ENCODE data around the gene SLC9A4.

SLC9A4 gene

DNA sequence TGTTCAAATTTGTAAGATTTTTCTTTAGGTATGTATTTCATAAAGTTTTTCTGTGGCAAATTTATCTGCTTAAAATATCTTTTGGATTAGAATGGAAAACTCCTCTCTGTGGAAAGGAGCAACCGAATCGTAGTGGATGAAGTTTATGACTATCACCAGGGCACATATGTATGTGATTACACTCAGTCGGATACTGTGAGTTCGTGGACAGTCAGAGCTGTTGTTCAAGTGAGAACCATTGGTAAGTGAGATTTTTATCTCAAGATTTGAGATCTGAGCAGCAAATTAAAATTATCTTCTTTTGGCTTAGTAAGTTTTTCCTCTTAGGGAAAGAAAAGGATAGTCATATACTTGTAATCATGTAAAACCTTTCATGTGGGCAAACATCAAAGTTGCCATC is 35.9 kb upstream of the SLC9A4 start:
- no peak overlapping the region for H3K4me3 ChIP-seq (ENCODE audit: low read length)
- no peak overlapping the region for H3K9ac ChIP-seq (ENCODE audit: low read depth, low read length)
- H3K9me3 ChIP-seq (ENCODE audit: insufficient read depth, low read depth, low read length): no peaks in the 10 kb centered on the region
- H3K4me1 ChIP-seq (ENCODE audit: insufficient read depth, low read length): no peaks in the 10 kb centered on the region
- no peaks in the 10 kb centered on the region for H3K36me3 ChIP-seq (ENCODE audit: insufficient read depth, low read depth, low read length)
- no peaks in the 10 kb centered on the region for H3K27me3 ChIP-seq (ENCODE audit: insufficient read depth, low read length)
- H3K27ac ChIP-seq (ENCODE audit: low read length): no peak overlapping the region

DNA sequence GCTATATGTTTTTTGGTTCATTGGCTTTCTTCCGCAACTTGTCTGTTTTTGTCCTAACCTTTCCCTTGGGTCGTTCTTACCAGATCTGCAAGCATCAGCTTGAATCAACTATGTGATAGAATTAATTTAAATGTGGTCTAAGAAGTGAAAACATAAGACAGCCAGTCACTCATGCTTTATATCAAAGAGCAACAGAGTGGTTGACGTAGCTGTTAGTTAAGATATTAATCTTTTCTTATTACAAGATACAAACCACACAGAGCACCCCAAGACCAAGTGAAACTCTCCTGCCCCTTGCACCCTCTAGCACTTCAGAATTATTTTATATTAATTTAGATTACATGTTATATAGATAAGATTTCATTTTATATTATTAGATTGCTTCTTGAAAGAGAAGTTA is 34.9 kb upstream of the SLC9A4 start:
- Histone ChIP-seq H3K9ac (ENCODE audit: low read depth, low read length) (no peak overlapping the region), H3K4me3 (ENCODE audit: low read length) (no peak overlapping the region), H3K36me3 (ENCODE audit: insufficient read depth, low read depth, low read length) (no peaks in the 10 kb centered on the region), H3K27ac (ENCODE audit: low read length) (no peak overlapping the region), H3K9me3 (ENCODE audit: insufficient read depth, low read depth, low read length) (no peaks in the 10 kb centered on the region), H3K27me3 (ENCODE audit: insufficient read depth, low read length) (no peaks in the 10 kb centered on the region), H3K4me1 (ENCODE audit: insufficient read depth, low read length) (no peaks in the 10 kb centered on the region)

DNA sequence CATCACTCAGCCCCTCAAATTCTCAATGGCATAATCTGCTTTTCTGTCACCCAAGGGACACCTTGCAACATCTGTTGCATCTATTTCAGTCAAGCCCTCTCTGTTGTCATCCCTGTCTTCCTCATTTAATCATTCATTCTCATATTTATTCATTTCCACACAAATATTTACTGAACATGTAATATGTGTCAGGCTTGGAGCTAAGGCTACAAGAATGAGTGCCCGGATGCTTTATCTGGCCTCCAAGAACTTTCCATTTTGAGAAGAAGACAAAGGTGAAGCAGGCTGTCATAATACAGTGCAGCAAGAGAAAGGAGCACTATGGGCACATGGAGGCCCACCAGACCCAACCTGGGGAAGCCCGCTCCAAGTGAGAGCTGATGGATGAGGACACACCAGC is 34.4 kb upstream of the SLC9A4 start:
- Histone ChIP-seq H3K9ac (ENCODE audit: low read depth, low read length) (no peak overlapping the region), H3K36me3 (ENCODE audit: insufficient read depth, low read depth, low read length) (no peaks in the 10 kb centered on the region), H3K4me1 (ENCODE audit: insufficient read depth, low read length) (no peaks in the 10 kb centered on the region), H3K27me3 (ENCODE audit: insufficient read depth, low read length) (no peaks in the 10 kb centered on the region), H3K9me3 (ENCODE audit: insufficient read depth, low read depth, low read length) (no peaks in the 10 kb centered on the region), H3K27ac (ENCODE audit: low read length) (no peak overlapping the region), H3K4me3 (ENCODE audit: low read length) (no peak overlapping the region)

DNA sequence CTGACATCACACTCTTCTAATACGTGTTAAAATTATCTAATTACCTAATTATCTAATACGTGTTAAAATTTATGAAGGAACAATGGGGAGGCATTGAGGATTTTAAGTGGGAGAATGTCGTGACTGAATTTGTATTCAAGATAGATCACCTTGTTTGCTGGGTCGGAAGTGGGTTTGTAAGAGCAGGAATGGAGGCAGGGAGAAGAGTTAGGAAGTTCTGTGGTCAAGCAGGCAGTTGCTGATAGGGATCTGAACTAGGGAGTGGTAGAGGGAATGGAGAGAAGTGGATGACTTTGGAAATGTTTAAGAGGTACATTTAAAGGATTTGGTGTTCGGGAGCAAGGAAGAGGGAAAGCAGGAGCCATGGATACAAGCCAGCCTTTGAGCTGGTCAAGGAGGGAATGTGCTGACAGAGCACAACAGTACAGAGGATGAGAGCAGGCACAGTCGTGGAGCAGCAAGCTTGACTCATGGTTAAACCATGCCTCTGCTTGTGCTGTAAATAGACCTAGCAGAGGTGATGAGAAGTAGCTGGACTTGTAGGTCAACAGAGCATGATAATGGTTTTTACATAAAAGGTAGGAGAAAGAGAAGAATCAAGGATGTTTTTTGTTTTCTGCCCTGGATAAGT is 33.8 kb upstream of the SLC9A4 start:
- no peaks in the 10 kb centered on the region for H3K4me1 ChIP-seq (ENCODE audit: insufficient read depth, low read length)
- no peak overlapping the region for H3K4me3 ChIP-seq (ENCODE audit: low read length)
- H3K27me3 ChIP-seq (ENCODE audit: insufficient read depth, low read length): no peaks in the 10 kb centered on the region

DNA sequence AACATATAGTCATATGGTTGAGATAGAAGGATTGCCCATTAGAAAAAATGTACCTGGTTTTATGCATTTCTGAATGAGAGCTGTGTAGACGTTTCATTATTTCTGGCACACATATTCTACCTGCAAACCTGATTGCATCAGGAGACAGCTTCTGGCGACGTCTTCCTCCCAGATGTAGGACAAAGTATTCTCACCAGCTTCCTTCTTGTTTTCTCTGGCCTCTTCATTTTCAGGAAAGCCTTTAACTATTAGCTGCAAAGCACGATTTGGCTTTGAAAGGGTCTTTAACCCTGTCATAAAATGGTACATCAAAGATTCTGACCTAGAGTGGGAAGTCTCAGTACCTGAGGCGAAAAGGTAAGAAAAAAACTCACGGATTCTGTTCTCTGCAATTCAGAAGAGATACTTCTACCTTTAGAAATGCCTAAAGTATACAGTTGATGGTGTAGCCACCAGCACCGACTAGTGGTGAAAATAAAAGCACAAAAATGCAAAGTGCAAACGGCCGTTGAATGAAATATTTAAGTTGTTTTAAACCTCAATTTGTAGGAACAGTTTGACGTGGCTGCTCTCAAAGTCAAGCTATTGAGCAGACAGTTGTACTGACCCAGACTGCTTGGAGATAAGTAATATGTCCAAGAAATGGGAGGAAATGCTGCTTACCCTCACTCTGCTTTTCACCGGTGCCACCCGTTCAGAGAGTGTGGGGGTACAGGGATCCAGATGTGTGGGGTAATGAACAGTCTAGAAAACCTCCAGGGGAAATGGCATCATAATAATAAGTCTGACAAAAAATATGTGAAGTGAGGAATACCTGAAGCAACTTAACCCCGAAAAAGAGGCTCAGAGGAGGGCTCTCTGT is 29.8 kb upstream of the SLC9A4 start:
- no peak overlapping the region for H3K9ac ChIP-seq (ENCODE audit: low read depth, low read length)
- H3K27ac ChIP-seq (ENCODE audit: low read length): no peak overlapping the region
- H3K4me3 ChIP-seq (ENCODE audit: low read length): no peak overlapping the region
- no peaks in the 10 kb centered on the region for H3K9me3 ChIP-seq (ENCODE audit: insufficient read depth, low read depth, low read length)
- no peaks in the 10 kb centered on the region for H3K36me3 ChIP-seq (ENCODE audit: insufficient read depth, low read depth, low read length)
- no peaks in the 10 kb centered on the region for H3K4me1 ChIP-seq (ENCODE audit: insufficient read depth, low read length)
- H3K27me3 ChIP-seq (ENCODE audit: insufficient read depth, low read length): no peaks in the 10 kb centered on the region

More for the DNA sequence above, 33.8 kb upstream of the SLC9A4 start:
- no peaks in the 10 kb centered on the region for H3K36me3 ChIP-seq (ENCODE audit: insufficient read depth, low read depth, low read length)
- no peaks in the 10 kb centered on the region for H3K9me3 ChIP-seq (ENCODE audit: insufficient read depth, low read depth, low read length)
- H3K27ac ChIP-seq (ENCODE audit: low read length): no peak overlapping the region
- H3K9ac ChIP-seq (ENCODE audit: low read depth, low read length): no peak overlapping the region

DNA sequence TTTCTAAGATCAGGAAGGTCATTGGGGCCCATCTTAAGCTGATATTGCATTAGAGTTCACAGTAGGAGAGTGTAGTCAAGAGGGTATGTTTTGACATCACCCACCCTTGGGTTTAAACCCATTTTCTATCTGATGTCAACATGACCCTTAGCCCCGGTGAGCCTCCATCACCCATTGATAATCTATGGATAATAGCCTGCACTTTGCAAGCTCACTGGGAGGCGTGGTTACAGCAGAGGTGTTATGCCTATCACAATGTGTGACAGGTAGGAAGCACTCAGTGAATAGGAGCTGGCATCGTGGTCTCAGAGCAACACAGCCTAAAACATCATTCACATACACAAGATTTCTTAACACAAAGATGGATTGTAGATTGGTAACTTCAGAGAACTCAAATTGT is 28.8 kb upstream of the SLC9A4 start:
- Histone ChIP-seq H3K4me1 (ENCODE audit: insufficient read depth, low read length) (no peaks in the 10 kb centered on the region), H3K27me3 (ENCODE audit: insufficient read depth, low read length) (no peaks in the 10 kb centered on the region), H3K4me3 (ENCODE audit: low read length) (no peak overlapping the region), H3K9ac (ENCODE audit: low read depth, low read length) (no peak overlapping the region), H3K9me3 (ENCODE audit: insufficient read depth, low read depth, low read length) (no peaks in the 10 kb centered on the region), H3K27ac (ENCODE audit: low read length) (no peak overlapping the region), H3K36me3 (ENCODE audit: insufficient read depth, low read depth, low read length) (no peaks in the 10 kb centered on the region)

DNA sequence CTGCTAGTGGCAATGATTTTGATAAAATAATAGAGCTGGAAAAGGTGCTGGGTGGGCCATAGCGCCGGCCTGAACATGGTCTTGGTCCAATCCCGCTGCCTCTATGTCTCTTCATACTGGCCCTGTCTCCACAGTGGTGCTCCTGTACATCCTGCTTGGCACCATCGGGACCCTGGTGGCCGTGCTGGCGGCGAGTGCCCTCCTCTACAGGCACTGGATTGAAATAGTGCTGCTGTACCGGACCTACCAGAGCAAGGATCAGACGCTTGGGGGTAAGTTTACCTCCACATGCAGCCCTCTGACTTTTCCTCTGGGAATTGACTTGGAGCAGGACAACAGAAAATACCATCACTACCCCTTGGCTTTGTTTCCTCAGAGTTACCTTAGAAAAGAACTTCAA is 26.1 kb upstream of the SLC9A4 start:
- no peaks in the 10 kb centered on the region for H3K36me3 ChIP-seq (ENCODE audit: insufficient read depth, low read depth, low read length)
- no peaks in the 10 kb centered on the region for H3K4me1 ChIP-seq (ENCODE audit: insufficient read depth, low read length)
- H3K27ac ChIP-seq (ENCODE audit: low read length): no peak overlapping the region
- no peaks in the 10 kb centered on the region for H3K27me3 ChIP-seq (ENCODE audit: insufficient read depth, low read length)
- no peak overlapping the region for H3K9ac ChIP-seq (ENCODE audit: low read depth, low read length)
- H3K9me3 ChIP-seq (ENCODE audit: insufficient read depth, low read depth, low read length): no peaks in the 10 kb centered on the region
- H3K4me3 ChIP-seq (ENCODE audit: low read length): no peak overlapping the region

DNA sequence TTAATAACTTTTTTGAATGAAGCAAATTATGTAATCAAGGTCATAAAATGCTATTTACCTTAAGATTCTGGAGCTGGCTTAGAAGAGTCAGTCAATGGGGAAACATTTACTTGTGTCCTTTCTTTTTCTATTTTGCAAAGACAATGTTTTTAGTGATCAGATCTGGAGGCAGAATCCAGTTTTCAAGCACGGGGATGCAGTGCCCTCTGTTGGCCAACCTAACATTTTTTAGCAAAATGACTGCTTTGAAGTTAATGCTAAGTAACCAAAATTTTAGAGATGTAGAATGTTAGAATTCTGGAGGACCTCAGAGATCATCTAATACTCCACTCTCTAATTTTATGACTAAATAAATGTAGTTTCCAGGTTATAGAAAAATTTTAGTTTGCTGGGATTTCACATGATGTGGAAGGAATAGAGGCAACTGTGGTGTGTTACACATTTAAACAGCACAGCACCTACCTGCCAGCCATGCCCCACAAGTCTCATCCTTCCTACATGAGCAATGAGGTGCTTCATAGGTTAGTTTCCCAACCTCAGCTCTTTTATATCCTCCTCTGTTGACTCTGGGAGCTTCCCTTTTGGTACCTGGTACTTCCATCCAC is 23.6 kb upstream of the SLC9A4 start:
- Histone ChIP-seq H3K9ac (ENCODE audit: low read depth, low read length) (no peak overlapping the region), H3K4me3 (ENCODE audit: low read length) (no peak overlapping the region), H3K4me1 (ENCODE audit: insufficient read depth, low read length) (no peaks in the 10 kb centered on the region), H3K9me3 (ENCODE audit: insufficient read depth, low read depth, low read length) (no peaks in the 10 kb centered on the region), H3K36me3 (ENCODE audit: insufficient read depth, low read depth, low read length) (no peaks in the 10 kb centered on the region), H3K27ac (ENCODE audit: low read length) (no peak overlapping the region), H3K27me3 (ENCODE audit: insufficient read depth, low read length) (no peaks in the 10 kb centered on the region)

DNA sequence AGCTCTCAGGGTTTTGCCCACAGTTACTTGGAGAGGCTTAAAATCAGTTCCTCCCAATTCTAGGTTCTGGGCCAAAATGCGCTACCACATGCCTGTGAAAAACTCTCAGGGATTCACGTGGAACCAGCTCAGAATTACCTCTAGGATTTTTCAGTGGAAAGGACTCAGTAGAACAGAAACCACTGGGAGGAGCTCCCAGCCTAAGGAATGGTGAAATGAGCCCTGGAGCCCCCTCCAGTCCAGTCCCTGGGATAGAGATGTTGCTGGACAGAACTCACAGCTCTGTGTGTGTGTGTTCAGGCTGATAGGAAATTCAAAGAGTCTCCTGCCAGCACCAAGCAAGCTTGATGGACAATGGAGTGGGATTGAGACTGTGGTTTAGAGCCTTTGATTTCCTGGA is 21.1 kb upstream of the SLC9A4 start:
- Histone ChIP-seq H3K9ac (ENCODE audit: low read depth, low read length) (no peak overlapping the region), H3K4me3 (ENCODE audit: low read length) (no peak overlapping the region), H3K9me3 (ENCODE audit: insufficient read depth, low read depth, low read length) (no peaks in the 10 kb centered on the region), H3K36me3 (ENCODE audit: insufficient read depth, low read depth, low read length) (no peaks in the 10 kb centered on the region), H3K4me1 (ENCODE audit: insufficient read depth, low read length) (no peaks in the 10 kb centered on the region), H3K27ac (ENCODE audit: low read length) (no peak overlapping the region), H3K27me3 (ENCODE audit: insufficient read depth, low read length) (no peaks in the 10 kb centered on the region)

DNA sequence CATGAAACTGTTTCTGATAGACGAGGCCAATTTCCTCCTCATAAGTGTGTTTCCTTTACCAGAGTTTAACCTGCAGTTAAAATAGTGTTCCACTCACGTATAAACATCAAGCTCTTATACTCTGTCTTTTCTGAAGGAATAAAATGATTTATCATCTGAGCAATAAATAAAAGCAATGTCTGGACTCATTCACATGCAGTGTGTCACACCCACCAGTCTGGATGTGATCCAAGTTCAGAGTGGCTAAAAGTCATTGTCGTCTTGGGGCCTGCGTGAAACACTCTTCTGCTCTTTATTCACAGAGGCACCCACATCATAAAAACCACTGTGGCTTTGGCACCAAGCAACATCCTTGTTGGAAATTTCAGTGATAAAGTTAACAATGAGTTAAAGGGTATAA is 19.5 kb upstream of the SLC9A4 start:
- H3K4me1 ChIP-seq (ENCODE audit: insufficient read depth, low read length): no peaks in the 10 kb centered on the region
- H3K27ac ChIP-seq (ENCODE audit: low read length): no peak overlapping the region
- H3K9ac ChIP-seq (ENCODE audit: low read depth, low read length): no peak overlapping the region
- no peaks in the 10 kb centered on the region for H3K27me3 ChIP-seq (ENCODE audit: insufficient read depth, low read length)
- H3K36me3 ChIP-seq (ENCODE audit: insufficient read depth, low read depth, low read length): no peaks in the 10 kb centered on the region
- no peak overlapping the region for H3K4me3 ChIP-seq (ENCODE audit: low read length)
- H3K9me3 ChIP-seq (ENCODE audit: insufficient read depth, low read depth, low read length): no peaks in the 10 kb centered on the region

DNA sequence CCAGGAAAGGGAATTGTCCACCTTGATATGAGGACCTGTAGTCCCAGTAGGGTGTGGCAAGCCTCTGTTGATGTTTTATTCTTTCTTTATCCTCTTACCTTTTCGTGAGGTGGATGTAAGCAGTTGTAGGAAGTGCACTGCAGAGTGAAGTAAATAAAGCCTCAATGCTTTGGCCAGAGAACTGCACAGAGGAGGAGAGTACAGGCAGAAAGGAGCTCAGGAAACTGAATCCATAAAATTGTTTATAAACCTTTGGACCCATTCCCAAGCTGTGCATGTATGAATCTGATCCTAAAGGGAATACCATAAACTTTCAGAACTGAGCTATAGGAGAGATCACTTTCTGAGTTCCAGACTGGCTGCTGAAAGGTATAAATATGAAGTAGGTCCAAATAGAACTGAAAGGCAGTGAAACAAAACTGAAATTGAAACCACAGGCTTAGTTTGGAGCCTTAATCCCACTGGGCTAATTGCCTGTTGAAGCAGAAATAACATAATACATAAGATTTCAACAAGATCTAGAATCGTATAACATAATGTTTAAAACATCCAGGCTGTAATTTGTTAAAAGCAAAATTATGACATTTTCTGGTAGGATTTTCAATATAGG is 17.9 kb upstream of the SLC9A4 start:
- Histone ChIP-seq H3K4me3 (ENCODE audit: low read length) (no peak overlapping the region), H3K4me1 (ENCODE audit: insufficient read depth, low read length) (no peaks in the 10 kb centered on the region), H3K9me3 (ENCODE audit: insufficient read depth, low read depth, low read length) (no peaks in the 10 kb centered on the region), H3K9ac (ENCODE audit: low read depth, low read length) (no peak overlapping the region), H3K27me3 (ENCODE audit: insufficient read depth, low read length) (no peaks in the 10 kb centered on the region), H3K27ac (ENCODE audit: low read length) (no peak overlapping the region), H3K36me3 (ENCODE audit: insufficient read depth, low read depth, low read length) (no peaks in the 10 kb centered on the region)

Data from iPS-20b (cell line).